AG04450 (cell line): Measurements from ENCODE around the gene BCAP31. TPM values are rescaled to one million over a fixed set of nuclear protein-coding genes. Genes with fewer than 3 reads are reported as not detected.
A peak's percentile ranks its signal among the peaks of the same experiment; 100 is the strongest.
"Not testable (repeated sequence)": the region's sequence is repeated elsewhere in the genome, so short reads cannot be mapped to it uniquely, and the experiment has no call there.

ENCODE experiments used
- CTCF ChIA-PET: fragments of 300-600, 350-600 bp; formaldehyde crosslinking; extraction: SDS; loops from one replicate; lab custom pipeline; 2022; ENCODE audit warnings: antibody characterized with exemption, inconsistent platforms; lab: Charles Lee
- POLR2A ChIA-PET: fragments of 350-600 bp; formaldehyde crosslinking; extraction: SDS; loops from one replicate; lab custom pipeline; 2021; ENCODE audit warnings: antibody characterized with exemption, inconsistent platforms; lab: Yijun Ruan, JAX
- DNase-seq: peaks from one replicate; pipeline ENCODE4 v3.0.0-alpha.2; 2011; ENCODE audit warnings: low read depth, low spot score
- H3K27ac ChIP-seq: one replicate; pipeline ENCODE4 v1.5.1; 2012; ENCODE audit warnings: low read depth, low read length, control low read depth
- H3K27me3 ChIP-seq: one replicate; pipeline ENCODE4 v1.6.0; 2012; ENCODE audit warnings: low read length; ENCODE audit not compliant: control insufficient read depth, insufficient read depth
- H3K4me3 ChIP-seq: 2 replicates; pipeline ENCODE4 v1.5.1; 2011; ENCODE audit warnings: mild to moderate bottlenecking, low read depth, low read length, control low read depth
- H3K9me3 ChIP-seq: 2 replicates; pipeline ENCODE4 v1.5.1; 2012; ENCODE audit warnings: low read length; ENCODE audit not compliant: control insufficient read depth, insufficient read depth
- polyA plus RNA-seq: library from polyadenylated mRNA; depleted of rRNA; stranded (reverse); fragments of >200 nt; gene quantifications from 2 replicates; pipeline ENCODE4 v1.2.3, GENCODE V29; 2011
- TF ChIP-seq, protein P1 (sequence below): IDR thresholded peaks from 2 replicates; pipeline ENCODE4 v1.5.1; 2011; ENCODE audit warnings: low read depth, low read length, control low read depth, inconsistent platforms

BCAP31 gene
- polyA plus RNA-seq, 1 experiment, result 108 TPM

DNA sequence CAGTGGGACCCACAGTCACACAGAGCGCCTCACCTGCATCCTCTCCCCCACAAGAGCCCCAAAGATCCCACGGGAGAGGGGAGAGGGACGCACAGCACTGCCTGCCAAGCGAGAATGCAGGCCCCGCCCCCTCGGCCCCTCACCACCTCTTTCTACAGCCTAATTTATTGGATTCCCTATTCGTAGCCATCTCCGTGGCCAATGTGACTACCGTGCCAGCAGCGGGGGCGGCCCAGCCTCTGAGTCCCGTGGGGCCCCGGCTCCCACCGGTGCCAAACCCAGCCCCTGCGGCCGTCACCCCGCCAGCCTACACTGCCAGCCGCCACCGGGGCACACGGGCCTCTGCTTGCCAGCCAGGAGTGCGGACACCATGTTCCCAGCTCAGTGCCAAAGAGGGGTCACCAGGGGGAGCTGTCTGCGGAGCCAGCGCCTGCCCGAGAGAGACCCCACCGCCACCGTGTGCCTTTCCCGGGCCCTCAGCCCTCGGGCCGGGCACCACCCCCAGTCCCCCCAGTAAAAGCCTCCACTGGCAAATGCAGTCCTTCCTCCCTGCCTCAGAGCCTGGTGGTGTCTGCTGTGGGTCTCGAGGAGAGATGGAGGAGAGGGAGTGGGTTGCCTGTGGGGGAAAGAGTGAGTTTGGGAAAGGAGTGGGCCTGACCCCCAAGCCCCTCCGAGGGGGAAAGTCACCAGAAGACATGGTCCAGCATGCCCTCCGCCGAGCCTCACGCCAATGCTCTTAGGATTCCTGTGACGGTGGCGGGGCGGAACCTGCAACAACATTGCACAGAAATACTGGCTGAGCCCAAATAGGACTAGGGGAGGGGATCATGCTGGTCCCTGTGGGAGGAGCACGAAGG is 20.3 kb upstream of the BCAP31 start:
- no peaks in the 10 kb centered on the region for H3K27me3 ChIP-seq
- no peak for DNase-seq
- ChIA-PET POLR2A (no interaction called here), CTCF (no interaction called here)
- H3K4me3 ChIP-seq, result no peak overlapping the region
- no peak overlapping the region for H3K27ac ChIP-seq
- H3K9me3 ChIP-seq, result no peaks in the 10 kb centered on the region; the same call in 1 of the 2 replicates
- TF ChIP-seq, protein P1, sequence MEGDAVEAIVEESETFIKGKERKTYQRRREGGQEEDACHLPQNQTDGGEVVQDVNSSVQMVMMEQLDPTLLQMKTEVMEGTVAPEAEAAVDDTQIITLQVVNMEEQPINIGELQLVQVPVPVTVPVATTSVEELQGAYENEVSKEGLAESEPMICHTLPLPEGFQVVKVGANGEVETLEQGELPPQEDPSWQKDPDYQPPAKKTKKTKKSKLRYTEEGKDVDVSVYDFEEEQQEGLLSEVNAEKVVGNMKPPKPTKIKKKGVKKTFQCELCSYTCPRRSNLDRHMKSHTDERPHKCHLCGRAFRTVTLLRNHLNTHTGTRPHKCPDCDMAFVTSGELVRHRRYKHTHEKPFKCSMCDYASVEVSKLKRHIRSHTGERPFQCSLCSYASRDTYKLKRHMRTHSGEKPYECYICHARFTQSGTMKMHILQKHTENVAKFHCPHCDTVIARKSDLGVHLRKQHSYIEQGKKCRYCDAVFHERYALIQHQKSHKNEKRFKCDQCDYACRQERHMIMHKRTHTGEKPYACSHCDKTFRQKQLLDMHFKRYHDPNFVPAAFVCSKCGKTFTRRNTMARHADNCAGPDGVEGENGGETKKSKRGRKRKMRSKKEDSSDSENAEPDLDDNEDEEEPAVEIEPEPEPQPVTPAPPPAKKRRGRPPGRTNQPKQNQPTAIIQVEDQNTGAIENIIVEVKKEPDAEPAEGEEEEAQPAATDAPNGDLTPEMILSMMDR, result peak; percentile 32

DNA sequence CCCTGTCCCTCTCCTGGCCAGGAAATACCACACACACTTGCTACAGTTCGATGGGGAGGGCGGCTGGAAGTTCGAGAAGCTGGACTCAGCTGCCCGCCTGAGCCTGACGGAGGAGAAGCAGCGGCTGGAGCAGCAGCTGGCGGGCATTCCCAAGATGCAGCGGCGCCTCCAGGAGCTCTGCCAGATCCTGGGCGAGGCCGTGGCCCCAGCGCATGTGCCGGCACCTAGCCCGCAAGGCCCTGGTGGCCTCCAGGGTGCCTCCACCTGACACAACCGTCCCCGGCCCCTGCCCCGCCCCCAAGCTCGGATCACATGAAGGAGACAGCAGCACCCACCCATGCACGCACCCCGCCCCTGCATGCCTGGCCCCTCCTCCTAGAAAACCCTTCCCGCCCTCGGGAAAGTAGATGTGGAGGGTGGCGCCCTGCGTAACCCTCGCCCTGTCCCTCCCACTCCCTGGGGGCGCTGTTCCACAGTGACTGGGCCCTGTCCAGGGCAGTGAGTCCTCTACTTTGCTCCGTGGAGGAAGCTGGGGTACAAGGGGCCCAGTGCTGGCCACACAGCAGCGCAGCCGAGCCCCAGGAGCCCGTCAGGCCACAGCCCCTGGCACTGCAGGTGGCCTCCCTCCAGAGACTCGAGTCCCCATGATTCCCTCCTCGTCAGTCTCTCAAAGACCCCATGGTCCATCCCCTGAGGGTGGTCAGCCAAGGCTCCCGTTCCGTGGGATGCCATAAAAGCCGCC is 19.5 kb upstream of the BCAP31 start:
- H3K27me3 ChIP-seq, H3K4me3 ChIP-seq, CTCF ChIA-PET, POLR2A ChIA-PET, H3K9me3 ChIP-seq, DNase-seq, H3K27ac ChIP-seq: not testable (repeated sequence)

DNA sequence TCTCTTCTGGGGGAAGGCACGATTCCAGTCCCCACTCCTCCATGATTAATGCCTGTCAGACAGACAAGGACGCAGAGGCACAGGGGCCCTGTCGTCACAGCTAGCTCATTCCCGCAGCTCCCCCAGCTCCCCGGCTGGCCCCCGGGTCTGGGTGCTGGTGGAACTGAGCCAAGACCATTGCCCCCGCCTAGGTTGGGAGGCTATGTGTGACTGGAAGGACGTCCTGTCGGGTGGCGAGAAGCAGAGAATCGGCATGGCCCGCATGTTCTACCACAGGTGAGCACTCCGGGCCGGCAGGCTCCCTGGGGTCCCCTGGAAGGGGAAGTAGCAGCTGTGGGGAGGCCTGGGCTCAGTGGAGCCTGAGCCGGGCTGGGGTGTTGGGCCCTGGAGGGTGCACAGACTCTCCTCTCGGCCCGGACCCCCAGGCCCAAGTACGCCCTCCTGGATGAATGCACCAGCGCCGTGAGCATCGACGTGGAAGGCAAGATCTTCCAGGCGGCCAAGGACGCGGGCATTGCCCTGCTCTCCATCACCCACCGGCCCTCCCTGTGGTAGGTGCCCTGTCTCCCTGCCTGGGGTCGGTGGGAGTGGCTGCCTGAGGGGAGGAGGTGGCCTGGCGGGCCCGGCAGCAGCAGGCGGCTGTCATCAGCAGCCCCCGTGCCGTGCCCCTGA is 18.7 kb upstream of the BCAP31 start:
- H3K27ac ChIP-seq, H3K27me3 ChIP-seq, POLR2A ChIA-PET, H3K4me3 ChIP-seq, H3K9me3 ChIP-seq, DNase-seq, CTCF ChIA-PET: not testable (repeated sequence)

DNA sequence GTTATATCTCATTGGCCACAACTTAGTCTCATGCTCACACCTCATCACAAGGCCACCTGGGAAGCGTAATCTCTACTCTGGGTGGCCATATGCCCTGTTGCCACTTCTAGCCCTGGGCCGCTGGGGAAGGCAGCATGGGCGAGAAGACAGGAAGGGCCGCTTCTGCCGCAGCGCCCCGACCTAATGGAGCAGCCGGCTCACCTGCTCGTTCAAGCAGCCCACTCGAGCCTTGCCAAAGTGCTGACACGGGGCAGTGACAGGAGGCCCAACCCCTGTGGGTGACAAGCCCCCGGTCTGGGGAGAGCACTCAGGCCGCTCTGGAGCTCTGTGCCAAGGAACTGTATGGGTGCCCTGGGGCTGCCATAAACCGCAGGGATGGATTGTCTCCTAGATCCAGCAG is 17.9 kb upstream of the BCAP31 start:
- not testable (repeated sequence) for H3K27me3 ChIP-seq, DNase-seq

DNA sequence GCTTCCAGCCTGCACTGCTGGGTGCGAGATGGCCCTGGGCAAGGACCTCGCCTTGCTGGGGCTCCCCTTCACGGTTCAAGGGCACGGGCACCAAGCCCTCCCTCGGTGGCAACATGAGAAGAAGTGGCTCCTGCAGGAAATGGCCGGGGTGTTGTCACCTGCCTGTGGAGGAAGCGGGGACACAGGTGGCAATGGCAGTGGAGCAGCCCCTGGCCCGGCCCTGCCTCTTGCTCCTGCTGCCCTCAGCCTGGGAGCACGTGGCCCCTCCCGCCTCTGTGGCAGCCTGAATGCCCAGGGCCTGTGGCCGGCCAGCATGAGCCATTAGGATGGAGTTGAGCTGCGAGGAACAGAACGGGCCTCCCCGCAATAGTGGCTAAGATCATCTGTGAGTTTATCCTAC is 17.3 kb upstream of the BCAP31 start:
- CTCF ChIA-PET, result no interaction called here
- Histone ChIP-seq H3K4me3 (no peak overlapping the region), H3K9me3 (no peaks in the 10 kb centered on the region; the same call in 1 of the 2 replicates), H3K27me3 (no peaks in the 10 kb centered on the region), H3K27ac (no peak overlapping the region)
- TF ChIP-seq, protein P1, result no peak
- POLR2A ChIA-PET, result interaction anchor here (0.6 kb wide), 1 partner anchor 204 kb away, joined by 3 read pairs; no protein-coding TSS in a partner anchor
- no peak for DNase-seq

More for the DNA sequence above, 17.9 kb upstream of the BCAP31 start:
- H3K4me3 ChIP-seq, H3K27ac ChIP-seq, POLR2A ChIA-PET, H3K9me3 ChIP-seq, CTCF ChIA-PET: not testable (repeated sequence)

DNA sequence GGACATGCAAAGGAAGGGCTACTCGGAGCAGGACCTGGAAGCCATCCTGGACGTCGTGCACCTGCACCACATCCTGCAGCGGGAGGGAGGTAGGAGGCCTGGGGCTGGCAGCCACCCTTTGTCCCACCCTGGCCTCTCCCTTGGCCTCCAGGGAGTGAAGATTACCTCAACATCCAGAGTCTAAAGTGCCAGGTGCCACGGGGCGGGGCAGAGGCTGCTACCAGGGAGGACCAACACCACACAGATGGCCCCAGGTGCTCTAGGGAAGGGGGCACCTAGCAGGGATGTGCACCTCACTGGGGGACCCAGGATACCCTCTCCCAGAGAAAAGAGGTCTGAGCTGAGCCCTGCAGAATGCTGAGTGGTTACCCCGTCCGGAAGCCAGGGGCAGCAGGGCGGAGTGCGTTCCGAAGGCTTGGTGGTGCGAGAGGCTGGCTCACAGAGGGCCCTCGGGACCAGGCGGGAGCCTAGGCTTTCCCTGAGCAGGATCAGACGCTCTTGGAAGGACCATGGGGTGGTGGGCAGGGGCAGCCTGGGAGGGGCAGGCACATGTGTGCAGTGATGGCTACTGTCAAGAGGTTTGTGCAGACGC is 16.5 kb upstream of the BCAP31 start:
- Histone ChIP-seq H3K4me3 (no peak overlapping the region), H3K27me3 (no peaks in the 10 kb centered on the region), H3K9me3 (no peaks in the 10 kb centered on the region; the same call in 1 of the 2 replicates), H3K27ac (no peak overlapping the region)
- TF ChIP-seq, protein P1, result no peak
- CTCF ChIA-PET, result no interaction called here
- POLR2A ChIA-PET, result interaction anchor here (0.6 kb wide), 1 partner anchor 205 kb away, joined by 3 read pairs; no protein-coding TSS in a partner anchor
- DNase-seq, result no peak
